ENCODE results near the gene TPRA1. TPM values are rescaled to one million over a fixed set of nuclear protein-coding genes. Genes with fewer than 3 reads are reported as not detected.
A peak's percentile ranks its signal among the peaks of the same experiment; 100 is the strongest.

Gene TPRA1
- total RNA-seq, 1 experiment from 2014 or later, result 36.9 TPM

GRCh38 chr3:127604546-127605165, 14.1 kb upstream of the TPRA1 start:
- Histone ChIP-seq H3K27ac (ENCODE audit: low read length) (no peak overlapping the region), H3K9ac (ENCODE audit: low read length) (no peak overlapping the region), H3K36me3 (ENCODE audit: insufficient read depth, low read length) (peaks cover 77% of the 10 kb centered on the region), H2AFZ (ENCODE audit: low read length) (no peak overlapping the region), H3K9me2 (replicated peaks; ENCODE audit: insufficient read depth, low read length) (no peaks in the 10 kb centered on the region), H3K4me2 (ENCODE audit: low read depth, low read length, poor library complexity, severe bottlenecking) (no peak overlapping the region), H3K4me1 (ENCODE audit: low read length) (peaks cover 20% of the 10 kb centered on the region), H3K9me3 (ENCODE audit: low read length) (no peaks in the 10 kb centered on the region), H3K4me3 (ENCODE audit: low read length) (no peak overlapping the region), H4K20me1 (ENCODE audit: insufficient read depth, low read depth, low read length) (0 out of 2 replicates have a peak, but pooled peaks cover 16% of the 10 kb centered on the region), H3K79me2 (ENCODE audit: low read length) (peaks cover 42% of the 10 kb centered on the region), H3K27me3 (ENCODE audit: low read length) (no peaks in the 10 kb centered on the region)
- DNase-seq, result no peak

- Histone ChIP-seq H3K9me3 (ENCODE audit: low read length) (no peaks in the 10 kb centered on the region), H3K9me2 (replicated peaks; ENCODE audit: insufficient read depth, low read length) (no peaks in the 10 kb centered on the region), H3K9ac (ENCODE audit: low read length) (no peak overlapping the region), H3K27ac (ENCODE audit: low read length) (no peak overlapping the region), H3K27me3 (ENCODE audit: low read length) (no peaks in the 10 kb centered on the region), H3K4me1 (ENCODE audit: low read length) (peaks cover 26% of the 10 kb centered on the region), H3K79me2 (ENCODE audit: low read length) (peaks cover 48% of the 10 kb centered on the region), H3K4me2 (ENCODE audit: low read depth, low read length, poor library complexity, severe bottlenecking) (no peak overlapping the region), H2AFZ (ENCODE audit: low read length) (no peak overlapping the region), H4K20me1 (ENCODE audit: insufficient read depth, low read depth, low read length) (0 out of 2 replicates have a peak, but pooled peaks cover 16% of the 10 kb centered on the region), H3K4me3 (ENCODE audit: low read length) (no peak overlapping the region), H3K36me3 (ENCODE audit: insufficient read depth, low read length) (peaks cover 77% of the 10 kb centered on the region)
- no peak for DNase-seq
Measured at GRCh38 chr3:127604035-127604434, 13.5 kb upstream of the TPRA1 start.

- H2AFZ ChIP-seq (ENCODE audit: low read length), result no peak overlapping the region
- no peaks in the 10 kb centered on the region for H3K9me2 ChIP-seq (replicated peaks; ENCODE audit: insufficient read depth, low read length)
- H3K79me2 ChIP-seq (ENCODE audit: low read length), result peaks cover 65% of the 10 kb centered on the region
- H3K36me3 ChIP-seq (ENCODE audit: insufficient read depth, low read length), result peaks cover 51% of the 10 kb centered on the region
- H3K9me3 ChIP-seq (ENCODE audit: low read length), result no peaks in the 10 kb centered on the region
- H3K4me3 ChIP-seq (ENCODE audit: low read length), result peak overlapping the region; percentile 38; the same call in 1 of the 2 replicates
- DNase-seq, result no peak
- no peaks in the 10 kb centered on the region for H3K27me3 ChIP-seq (ENCODE audit: low read length)
- no peak overlapping the region for H3K27ac ChIP-seq (ENCODE audit: low read length)
- H3K4me1 ChIP-seq (ENCODE audit: low read length), result peaks cover 44% of the 10 kb centered on the region
- H3K9ac ChIP-seq (ENCODE audit: low read length), result peak overlapping the region; percentile 55
- H3K4me2 ChIP-seq (ENCODE audit: low read depth, low read length, poor library complexity, severe bottlenecking), result peak overlapping the region; percentile 94
- 0 out of 2 replicates have a peak, but pooled peaks cover 7% of the 10 kb centered on the region for H4K20me1 ChIP-seq (ENCODE audit: insufficient read depth, low read depth, low read length)
Measured at GRCh38 chr3:127600749-127601456, 10.4 kb upstream of the TPRA1 start.

GRCh38 chr3:127598841-127599570, 8.5 kb upstream of the TPRA1 start:
- Histone ChIP-seq H3K4me1 (ENCODE audit: low read length) (peaks cover 53% of the 10 kb centered on the region), H3K79me2 (ENCODE audit: low read length) (peaks cover 74% of the 10 kb centered on the region), H3K36me3 (ENCODE audit: insufficient read depth, low read length) (peaks cover 36% of the 10 kb centered on the region), H3K4me3 (ENCODE audit: low read length) (peak overlapping the region; percentile 77), H3K27me3 (ENCODE audit: low read length) (no peaks in the 10 kb centered on the region), H3K9ac (ENCODE audit: low read length) (peak overlapping the region; percentile 75), H2AFZ (ENCODE audit: low read length) (no peak overlapping the region), H3K4me2 (ENCODE audit: low read depth, low read length, poor library complexity, severe bottlenecking) (peak overlapping the region; percentile 94), H3K9me3 (ENCODE audit: low read length) (no peaks in the 10 kb centered on the region), H4K20me1 (ENCODE audit: insufficient read depth, low read depth, low read length) (0 out of 2 replicates have a peak, but pooled peaks cover 7% of the 10 kb centered on the region), H3K9me2 (replicated peaks; ENCODE audit: insufficient read depth, low read length) (no peaks in the 10 kb centered on the region), H3K27ac (ENCODE audit: low read length) (peak overlapping the region; percentile 79)
- DNase-seq, result no peak

- Histone ChIP-seq H3K79me2 (ENCODE audit: low read length) (peaks cover 67% of the 10 kb centered on the region), H4K20me1 (ENCODE audit: insufficient read depth, low read depth, low read length) (0 out of 2 replicates have a peak, but pooled peaks cover 2% of the 10 kb centered on the region), H3K9ac (ENCODE audit: low read length) (peak overlapping the region; percentile 83), H3K4me2 (ENCODE audit: low read depth, low read length, poor library complexity, severe bottlenecking) (peak overlapping the region; percentile 94), H3K4me3 (ENCODE audit: low read length) (peak overlapping the region; percentile 77), H2AFZ (ENCODE audit: low read length) (no peak overlapping the region), H3K4me1 (ENCODE audit: low read length) (peaks cover 59% of the 10 kb centered on the region), H3K27ac (ENCODE audit: low read length) (peak overlapping the region; percentile 82), H3K36me3 (ENCODE audit: insufficient read depth, low read length) (peaks cover 28% of the 10 kb centered on the region), H3K27me3 (ENCODE audit: low read length) (no peaks in the 10 kb centered on the region), H3K9me2 (replicated peaks; ENCODE audit: insufficient read depth, low read length) (no peaks in the 10 kb centered on the region), H3K9me3 (ENCODE audit: low read length) (no peaks in the 10 kb centered on the region)
- peak; percentile 88 for DNase-seq
Measured at GRCh38 chr3:127597020-127597771, 6.7 kb upstream of the TPRA1 start.

- H2AFZ ChIP-seq (ENCODE audit: low read length), result no peak overlapping the region
- peak overlapping the region; percentile 1; the same call in 1 of the 2 replicates for H3K9ac ChIP-seq (ENCODE audit: low read length)
- H4K20me1 ChIP-seq (ENCODE audit: insufficient read depth, low read depth, low read length), result no peaks in the 10 kb centered on the region
- H3K27me3 ChIP-seq (ENCODE audit: low read length), result no peaks in the 10 kb centered on the region
- no peak for DNase-seq
- H3K9me2 ChIP-seq (replicated peaks; ENCODE audit: insufficient read depth, low read length), result no peaks in the 10 kb centered on the region
- no peaks in the 10 kb centered on the region for H3K9me3 ChIP-seq (ENCODE audit: low read length)
- no peak overlapping the region for H3K27ac ChIP-seq (ENCODE audit: low read length)
- peaks cover 58% of the 10 kb centered on the region for H3K4me1 ChIP-seq (ENCODE audit: low read length)
- H3K4me3 ChIP-seq (ENCODE audit: low read length), result no peak overlapping the region
- peaks cover 53% of the 10 kb centered on the region for H3K79me2 ChIP-seq (ENCODE audit: low read length)
- H3K36me3 ChIP-seq (ENCODE audit: insufficient read depth, low read length), result peaks cover 10% of the 10 kb centered on the region
- no peak overlapping the region for H3K4me2 ChIP-seq (ENCODE audit: low read depth, low read length, poor library complexity, severe bottlenecking)
Measured at GRCh38 chr3:127595303-127595702, 4.8 kb upstream of the TPRA1 start.

GRCh38 chr3:127593178-127593577, 2.6 kb upstream of the TPRA1 start:
- Histone ChIP-seq H3K36me3 (ENCODE audit: insufficient read depth, low read length) (no peaks in the 10 kb centered on the region), H3K4me1 (ENCODE audit: low read length) (peaks cover 54% of the 10 kb centered on the region), H4K20me1 (ENCODE audit: insufficient read depth, low read depth, low read length) (peaks cover 7% of the 10 kb centered on the region; the same call in 1 of the 2 replicates), H2AFZ (ENCODE audit: low read length) (no peak overlapping the region), H3K9ac (ENCODE audit: low read length) (0 out of 2 replicates have a peak overlapping the region, but pooled peaks have one; percentile 3), H3K79me2 (ENCODE audit: low read length) (peaks cover 54% of the 10 kb centered on the region), H3K9me2 (replicated peaks; ENCODE audit: insufficient read depth, low read length) (no peaks in the 10 kb centered on the region), H3K9me3 (ENCODE audit: low read length) (no peaks in the 10 kb centered on the region), H3K27ac (ENCODE audit: low read length) (no peak overlapping the region), H3K27me3 (ENCODE audit: low read length) (no peaks in the 10 kb centered on the region), H3K4me2 (ENCODE audit: low read depth, low read length, poor library complexity, severe bottlenecking) (no peak overlapping the region), H3K4me3 (ENCODE audit: low read length) (no peak overlapping the region)
- no peak for DNase-seq
